Neural progenitor cell (in vitro differentiated cells): ENCODE data around the gene HELZ2. TPM values are rescaled to one million over a fixed set of nuclear protein-coding genes. Genes with fewer than 3 reads are reported as not detected.
"Not testable (repeated sequence)": the region's sequence is repeated elsewhere in the genome, so short reads cannot be mapped to it uniquely, and the experiment has no call there.

Experiments used
- DNase-seq: peaks from one replicate; pipeline ENCODE4 v3.0.0-alpha.2; 2016; ENCODE audit warnings: low spot score
- H2AFZ ChIP-seq: fragments of 200-600 bp; sonication (generic); replicated peaks from 2 replicates; pipeline ENCODE4 v1.6.1; 2016; ENCODE audit warnings: antibody characterized with exemption
- H3F3A ChIP-seq: fragments of 200-600 bp; sonication (generic); 2 replicates; pipeline ENCODE4 v1.6.1; 2016; ENCODE audit warnings: antibody characterized with exemption, low read depth
- H3K27ac ChIP-seq: fragments of 200-600 bp; sonication (generic); 2 replicates; pipeline ENCODE4 v1.5.1; 2016; ENCODE audit warnings: mild to moderate bottlenecking
- H3K27me3 ChIP-seq: fragments of 200-600 bp; sonication (generic); 2 replicates; pipeline ENCODE4 v1.6.1; 2016; ENCODE audit warnings: mild to moderate bottlenecking, moderate library complexity
- H3K36me3 ChIP-seq: fragments of 200-600 bp; sonication (generic); 2 replicates; pipeline ENCODE4 v1.5.1; 2016
- H3K4me1 ChIP-seq: fragments of 200-600 bp; sonication (generic); 2 replicates; pipeline ENCODE4 v1.6.1; 2016; ENCODE audit warnings: mixed run types
- H3K4me2 ChIP-seq: fragments of 200-600 bp; sonication (generic); 2 replicates; pipeline ENCODE4 v1.6.1; 2016
- H3K4me3 ChIP-seq: fragments of 200-600 bp; sonication (generic); 2 replicates; pipeline ENCODE4 v1.5.1; 2016
- H3K79me2 ChIP-seq: fragments of 200-600 bp; sonication (generic); 2 replicates; pipeline ENCODE4 v1.6.1; 2016; ENCODE audit warnings: low read depth
- H3K9ac ChIP-seq: fragments of 200-600 bp; sonication (generic); 2 replicates; pipeline ENCODE4 v1.6.1; 2016
- H3K9me3 ChIP-seq: fragments of 200-600 bp; sonication (generic); 2 replicates; pipeline ENCODE4 v1.5.1; 2016; ENCODE audit warnings: low read depth
- H4K20me1 ChIP-seq: fragments of 200-600 bp; sonication (generic); 2 replicates; pipeline ENCODE4 v1.6.1; 2016; ENCODE audit warnings: low read depth
- H3K27ac Mint-ChIP-seq: 3 replicates; pipeline ENCODE4 v1.8.0; 2021; ENCODE audit warnings: mixed read lengths
- H3K27me3 Mint-ChIP-seq: 2 replicates; pipeline ENCODE4 v1.8.0; 2022; ENCODE audit warnings: low read depth, mild to moderate bottlenecking, inconsistent platforms, moderate library complexity, mixed read lengths; ENCODE audit not compliant: insufficient read depth
- H3K36me3 Mint-ChIP-seq: 3 replicates; pipeline ENCODE4 v1.8.0; 2021; ENCODE audit warnings: mixed read lengths
- H3K4me1 Mint-ChIP-seq: 3 replicates; pipeline ENCODE4 v1.8.0; 2021; ENCODE audit warnings: mixed read lengths
- H3K4me3 Mint-ChIP-seq: 3 replicates; pipeline ENCODE4 v1.8.0; 2021; ENCODE audit warnings: mild to moderate bottlenecking, moderate library complexity, mixed read lengths
- H3K9me3 Mint-ChIP-seq: 3 replicates; pipeline ENCODE4 v1.8.0; 2020; ENCODE audit warnings: mixed read lengths
- CTCF ChIP-seq: fragments of 200-600 bp; sonication (generic); IDR thresholded peaks from 2 replicates; pipeline ENCODE4 v1.5.1; 2017; ENCODE audit warnings: antibody characterized with exemption, mild to moderate bottlenecking
- EZH2 ChIP-seq: fragments of 200-600 bp; sonication (generic); IDR thresholded peaks from 2 replicates; pipeline ENCODE4 v1.6.1; 2017; ENCODE audit warnings: antibody characterized with exemption, mild to moderate bottlenecking, moderate library complexity
- EZH2phosphoT487 ChIP-seq: fragments of 200-600 bp; sonication (generic); IDR thresholded peaks from 2 replicates; pipeline ENCODE4 v1.6.1; 2017; ENCODE audit warnings: antibody characterized with exemption
- total RNA-seq: library from RNA; depleted of rRNA; stranded (reverse); fragments of >200 nt; gene quantifications from 2 replicates; pipeline ENCODE4 v1.2.3, GENCODE V29; 2015; ENCODE audit warnings: low replicate concordance

HELZ2 gene
- total RNA-seq, 1 donor from 2014 or later: 2.9 TPM

GRCh38 chr20:63560856-63561609, 13.0 kb downstream of the HELZ2 start:
- Histone ChIP-seq H3K4me1 (peaks cover 12% of the 10 kb centered on the region), H3K9ac (no peak overlapping the region), H4K20me1 (no peaks in the 10 kb centered on the region), H3K4me3 (no peak overlapping the region), H3K79me2 (no peaks in the 10 kb centered on the region), H3K27ac (no peak overlapping the region), H2AFZ (no peak overlapping the region), H3K27me3 (no peaks in the 10 kb centered on the region), H3K9me3 (no peaks in the 10 kb centered on the region), H3F3A (no peaks in the 10 kb centered on the region), H3K36me3 (no peaks in the 10 kb centered on the region), H3K4me2 (no peak overlapping the region)
- Mint-ChIP-seq H3K36me3 (peaks cover 2% of the 10 kb centered on the region), H3K4me3 (no peak overlapping the region), H3K27ac (no peak overlapping the region), H3K4me1 (peaks cover 10% of the 10 kb centered on the region), H3K9me3 (peaks cover 2% of the 10 kb centered on the region), H3K27me3 (peaks cover 4% of the 10 kb centered on the region)
- no peak for TF ChIP-seq EZH2
- TF ChIP-seq CTCF: no peak
- no peak for TF ChIP-seq EZH2phosphoT487
- DNase-seq: no peak

DNA sequence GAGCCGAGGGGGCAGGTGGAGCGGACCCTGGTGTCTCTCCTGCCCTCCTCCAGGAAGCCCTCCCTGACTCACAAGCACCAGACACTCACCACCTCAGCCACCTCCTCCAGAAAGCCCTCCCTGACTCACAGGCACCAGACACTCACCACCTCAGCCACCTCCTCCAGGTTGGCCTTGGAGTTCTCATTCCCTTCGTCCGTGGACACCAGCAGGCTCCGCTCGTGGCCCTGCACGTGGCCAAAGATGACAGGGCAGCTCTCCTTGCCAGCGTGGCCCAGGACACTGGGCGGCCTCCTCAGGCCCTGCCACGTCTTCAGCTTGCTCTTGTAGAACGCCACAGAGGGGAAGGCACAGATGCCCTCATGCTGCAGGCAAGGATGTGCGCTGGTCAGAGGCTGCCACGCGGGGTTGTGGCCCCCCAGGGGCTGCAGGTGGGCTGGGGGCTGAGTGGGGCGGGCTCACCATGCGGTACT, 13.7 kb downstream of the HELZ2 start:
- H3K36me3 Mint-ChIP-seq: peaks cover 2% of the 10 kb centered on the region
- H3K4me1 Mint-ChIP-seq: peaks cover 10% of the 10 kb centered on the region
- Histone ChIP-seq H3K4me3 (no peak overlapping the region), H3K4me1 (peaks cover 12% of the 10 kb centered on the region), H3K9ac (no peak overlapping the region), H4K20me1 (no peaks in the 10 kb centered on the region), H3K36me3 (no peaks in the 10 kb centered on the region), H3K9me3 (no peaks in the 10 kb centered on the region), H3K4me2 (no peak overlapping the region), H2AFZ (no peak overlapping the region), H3K79me2 (no peaks in the 10 kb centered on the region), H3K27ac (no peak overlapping the region), H3K27me3 (no peaks in the 10 kb centered on the region), H3F3A (no peaks in the 10 kb centered on the region)
- H3K9me3 Mint-ChIP-seq: peaks cover 2% of the 10 kb centered on the region
- TF ChIP-seq EZH2phosphoT487 (no peak), CTCF (no peak), EZH2 (no peak)
- no peak for DNase-seq
- peaks cover 4% of the 10 kb centered on the region for H3K27me3 Mint-ChIP-seq
- H3K27ac Mint-ChIP-seq: peak overlapping the region; percentile 72
- no peak overlapping the region for H3K4me3 Mint-ChIP-seq

DNA sequence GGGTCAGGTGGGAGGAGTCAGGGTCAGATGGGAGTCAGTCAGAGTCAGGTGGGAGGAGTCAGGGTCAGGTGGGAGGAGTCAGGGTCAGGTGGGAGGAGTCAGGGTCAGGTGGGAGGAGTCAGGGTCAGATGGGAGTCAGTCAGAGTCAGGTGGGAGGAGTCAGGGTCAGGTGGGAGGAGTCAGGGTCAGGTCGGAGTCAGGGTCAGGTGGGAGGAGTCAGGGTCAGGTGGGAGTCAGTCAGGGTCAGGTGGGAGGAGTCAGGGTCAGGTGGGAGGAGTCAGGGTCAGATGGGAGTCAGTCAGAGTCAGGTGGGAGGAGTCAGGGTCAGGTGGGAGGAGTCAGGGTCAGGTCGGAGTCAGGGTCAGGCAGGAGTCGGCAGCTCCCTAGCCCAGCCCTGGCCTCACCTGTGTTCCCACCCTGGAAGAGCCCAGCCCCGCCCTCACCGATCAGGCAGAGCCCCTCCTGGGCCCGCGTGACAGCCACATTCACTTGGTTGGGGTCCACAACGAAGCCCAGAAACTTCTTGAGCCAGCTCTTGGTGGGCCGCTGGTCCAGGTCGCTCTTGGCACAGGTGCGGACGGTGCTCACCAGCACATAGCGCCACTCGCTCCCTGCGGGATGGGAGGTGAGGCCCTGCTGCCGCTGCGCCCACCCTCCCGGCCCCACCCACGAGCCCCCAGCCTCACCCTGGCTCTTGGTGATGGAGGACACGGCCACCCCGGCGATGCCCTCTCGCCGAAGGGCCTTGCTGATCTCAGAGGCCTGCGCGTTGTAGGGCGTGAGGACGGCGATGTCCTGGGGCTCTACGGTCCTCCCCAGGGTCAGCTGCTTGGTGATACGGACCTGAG, 14.3 kb downstream of the HELZ2 start:
- not testable (repeated sequence) for H3K4me3 ChIP-seq, H3K36me3 Mint-ChIP-seq, H3K9me3 ChIP-seq, H3K36me3 ChIP-seq, H3K79me2 ChIP-seq, H3K27me3 Mint-ChIP-seq, H3K27ac Mint-ChIP-seq, H2AFZ ChIP-seq, H3K9ac ChIP-seq, H3K4me3 Mint-ChIP-seq, H3K27me3 ChIP-seq, H3K9me3 Mint-ChIP-seq, H3K4me2 ChIP-seq, DNase-seq, H3K4me1 Mint-ChIP-seq, H3F3A ChIP-seq, H4K20me1 ChIP-seq, H3K27ac ChIP-seq
- H3K4me1 ChIP-seq: peaks cover 12% of the 10 kb centered on the region
